ENCODE data around the gene THAP11. TPM values are rescaled to one million over a fixed set of nuclear protein-coding genes. Genes with fewer than 3 reads are reported as not detected.

The THAP11 gene
- total and polyA plus RNA-seq, 8 donors = 21.7 to 30.5 (median 27.2) TPM

DNA sequence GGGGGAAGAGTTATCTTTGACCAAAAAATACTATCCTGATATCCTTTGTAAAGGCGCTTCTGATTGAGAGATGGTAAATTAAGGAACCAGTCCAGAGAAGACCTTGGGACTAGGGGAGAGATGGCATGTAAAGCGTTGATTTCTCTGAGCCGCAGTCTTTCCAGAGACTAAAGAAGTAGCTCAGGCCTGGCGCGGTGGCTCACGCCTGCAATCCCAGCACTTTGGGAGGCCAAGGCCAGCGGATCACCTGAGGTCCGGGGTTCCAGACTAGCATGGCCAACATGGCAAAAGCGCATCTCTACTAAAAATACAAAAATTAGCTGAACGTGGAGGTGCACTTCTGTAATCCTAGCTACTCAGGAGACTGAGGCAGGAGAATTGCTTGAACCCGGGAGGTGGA, 6.0 kb downstream of the THAP11 start:
- Histone ChIP-seq H3K4me3 (peak overlapping the region; percentile 98), H3K9me3 (no peaks in the 10 kb centered on the region), H3K4me1 (peaks cover 40 to 56% of the 10 kb centered on the region in 2 donors), H3K27ac (peak overlapping the region in 1 of 2 donors; percentile 95), H3K27me3 (no peaks in the 10 kb centered on the region), H3K36me3 (peaks cover 0 to 5% of the 10 kb centered on the region in 2 donors)
- intact Hi-C loops (cut with DNase I) = no loop called here
- DNase-seq = no peak
- TF ChIP-seq, protein P1, sequence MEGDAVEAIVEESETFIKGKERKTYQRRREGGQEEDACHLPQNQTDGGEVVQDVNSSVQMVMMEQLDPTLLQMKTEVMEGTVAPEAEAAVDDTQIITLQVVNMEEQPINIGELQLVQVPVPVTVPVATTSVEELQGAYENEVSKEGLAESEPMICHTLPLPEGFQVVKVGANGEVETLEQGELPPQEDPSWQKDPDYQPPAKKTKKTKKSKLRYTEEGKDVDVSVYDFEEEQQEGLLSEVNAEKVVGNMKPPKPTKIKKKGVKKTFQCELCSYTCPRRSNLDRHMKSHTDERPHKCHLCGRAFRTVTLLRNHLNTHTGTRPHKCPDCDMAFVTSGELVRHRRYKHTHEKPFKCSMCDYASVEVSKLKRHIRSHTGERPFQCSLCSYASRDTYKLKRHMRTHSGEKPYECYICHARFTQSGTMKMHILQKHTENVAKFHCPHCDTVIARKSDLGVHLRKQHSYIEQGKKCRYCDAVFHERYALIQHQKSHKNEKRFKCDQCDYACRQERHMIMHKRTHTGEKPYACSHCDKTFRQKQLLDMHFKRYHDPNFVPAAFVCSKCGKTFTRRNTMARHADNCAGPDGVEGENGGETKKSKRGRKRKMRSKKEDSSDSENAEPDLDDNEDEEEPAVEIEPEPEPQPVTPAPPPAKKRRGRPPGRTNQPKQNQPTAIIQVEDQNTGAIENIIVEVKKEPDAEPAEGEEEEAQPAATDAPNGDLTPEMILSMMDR (IDR thresholded peaks at IDR 0.05) = no peak
- ATAC-seq = no peak

DNA sequence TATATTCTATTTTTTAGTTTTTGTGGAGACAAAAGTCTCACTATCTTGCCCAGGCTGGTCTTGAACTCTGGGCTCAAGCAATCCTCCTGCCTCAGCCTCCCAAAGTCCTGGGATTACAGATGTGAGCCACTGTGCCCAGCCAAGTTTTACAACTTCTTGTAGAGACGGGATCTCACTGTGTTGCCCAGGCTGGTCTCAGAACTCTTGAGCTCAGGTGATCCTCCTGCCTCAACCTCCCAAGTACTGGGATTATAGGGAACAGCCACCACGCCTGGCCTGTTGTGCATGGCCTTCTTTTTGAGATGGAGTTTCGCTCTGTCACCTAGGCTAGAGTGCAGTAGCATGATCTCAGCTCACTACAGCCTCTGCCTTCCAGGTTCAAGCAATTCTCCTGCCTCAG, 11.6 kb downstream of the THAP11 start:
- intact Hi-C loops (cut with DNase I) = no loop called here
- ATAC-seq (no peak), DNase-seq (no peak)
- no peaks in the 10 kb centered on the region for H3K27me3 ChIP-seq
- H3K4me3 ChIP-seq = no peak overlapping the region
- peaks cover 12 to 28% of the 10 kb centered on the region in 2 donors for H3K4me1 ChIP-seq
- no peaks in the 10 kb centered on the region for H3K9me3 ChIP-seq
- no peak overlapping the region for H3K27ac ChIP-seq
- TF ChIP-seq, protein P1 (IDR thresholded peaks at IDR 0.05) = no peak
- H3K36me3 ChIP-seq = peaks cover 0 to 5% of the 10 kb centered on the region in 2 donors

DNA sequence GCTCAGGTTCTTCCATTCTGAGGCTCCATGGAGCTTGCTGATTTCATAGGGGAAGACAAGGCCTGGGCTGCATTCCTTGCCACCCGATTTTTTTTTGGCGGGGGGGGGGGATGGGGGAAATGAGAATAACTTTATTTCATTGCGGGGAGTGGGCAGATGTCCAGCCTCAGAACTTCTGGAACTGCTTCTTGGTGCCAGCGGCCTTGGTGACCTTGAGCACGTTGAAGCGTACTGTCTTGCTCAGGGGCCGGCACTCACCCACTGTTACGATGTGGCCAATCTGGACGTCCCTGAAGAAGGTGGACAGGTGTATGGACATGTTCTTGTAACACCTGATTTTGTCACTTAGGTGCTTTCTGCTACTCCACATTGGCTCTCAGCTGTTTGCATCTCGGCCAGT, 13.7 kb downstream of the THAP11 start:
- DNase-seq (no peak), ATAC-seq (no peak)
- peaks cover 12 to 31% of the 10 kb centered on the region in 2 donors for H3K4me1 ChIP-seq
- no peak overlapping the region for H3K4me3 ChIP-seq
- intact Hi-C loops (cut with DNase I) = no loop called here
- TF ChIP-seq, protein P1 (IDR thresholded peaks at IDR 0.05) = no peak
- H3K36me3 ChIP-seq = peaks cover 0 to 11% of the 10 kb centered on the region in 2 donors
- H3K9me3 ChIP-seq = no peaks in the 10 kb centered on the region
- H3K27me3 ChIP-seq = no peaks in the 10 kb centered on the region
- no peak overlapping the region for H3K27ac ChIP-seq

DNA sequence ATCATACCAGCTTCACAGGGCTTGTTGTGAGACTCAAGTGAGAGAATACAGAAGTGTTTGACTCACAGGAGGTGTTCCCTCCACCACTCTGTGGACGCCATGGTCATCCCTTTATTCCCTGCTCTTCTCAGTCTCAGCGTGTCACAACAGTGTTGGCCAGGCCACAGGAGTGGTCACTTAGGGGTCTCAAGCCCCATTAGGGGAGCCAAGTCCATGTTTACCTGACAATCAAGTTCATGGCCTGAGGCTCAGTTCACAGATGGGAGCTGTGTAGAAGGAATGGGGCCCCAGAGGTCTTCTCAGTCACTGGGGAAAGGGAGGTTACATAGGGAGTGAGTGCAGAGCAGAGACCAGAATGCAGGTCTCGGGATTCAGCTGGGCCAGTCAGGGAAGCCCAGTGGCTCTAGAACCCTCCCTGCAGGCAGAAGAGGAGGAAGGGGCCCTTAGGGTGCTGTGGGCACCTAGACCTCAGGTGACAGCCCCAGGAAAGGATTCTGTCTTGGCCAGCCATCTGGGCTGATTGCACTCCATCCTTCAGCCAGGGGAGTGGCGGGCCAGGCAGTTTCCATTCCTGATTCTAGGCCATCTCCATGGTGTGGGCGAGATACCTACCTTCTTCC, 14.9 kb downstream of the THAP11 start:
- Histone ChIP-seq H3K27me3 (no peaks in the 10 kb centered on the region), H3K9me3 (no peaks in the 10 kb centered on the region), H3K4me3 (no peak overlapping the region), H3K36me3 (peaks cover 0 to 12% of the 10 kb centered on the region in 2 donors), H3K27ac (peak overlapping the region; percentile 23 to 84), H3K4me1 (peaks cover 12 to 38% of the 10 kb centered on the region in 2 donors)
- intact Hi-C loops (cut with DNase I) = no loop called here
- TF ChIP-seq, protein P1 (IDR thresholded peaks at IDR 0.05) = no peak
- ATAC-seq (peak; percentile 19), DNase-seq (no peak)

DNA sequence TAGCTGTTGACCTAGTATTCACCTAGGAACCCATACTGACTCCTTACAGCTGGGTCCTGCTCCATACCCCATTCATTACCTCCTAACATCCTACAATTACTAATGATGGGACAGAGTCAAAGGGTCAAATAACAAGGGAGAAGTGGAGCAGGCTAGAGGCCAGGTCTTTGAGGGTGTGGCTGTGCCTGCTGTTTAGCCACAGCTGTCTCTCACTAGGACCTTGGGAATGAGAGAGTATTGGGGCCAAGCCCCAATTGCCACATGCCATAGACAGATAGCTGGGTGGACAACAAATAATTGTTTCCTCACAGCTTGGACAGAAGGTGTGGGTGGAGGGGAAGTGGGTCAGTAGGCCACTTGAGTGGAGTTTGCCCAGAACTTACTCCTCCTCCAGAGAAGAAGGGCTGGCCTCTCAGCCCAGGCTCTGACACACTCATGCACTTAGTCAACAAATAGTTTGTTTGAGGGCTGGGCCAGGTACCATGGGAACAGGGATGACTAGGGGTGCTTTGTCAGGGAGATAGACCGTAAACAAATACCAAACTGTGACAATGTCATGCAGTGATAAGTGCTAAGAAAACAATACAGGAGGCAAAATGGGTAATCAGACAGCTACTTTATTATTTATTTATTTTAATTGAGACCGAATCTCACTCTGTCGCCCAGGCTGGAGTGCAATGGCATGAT, 15.6 kb downstream of the THAP11 start:
- DNase-seq (peak in 2 of 4 donors; percentile 72 to 85), ATAC-seq (peak; percentile 94)
- intact Hi-C loops (cut with DNase I) = no loop called here
- peaks cover 0 to 10% of the 10 kb centered on the region in 2 donors for H3K36me3 ChIP-seq
- TF ChIP-seq, protein P1 (IDR thresholded peaks at IDR 0.05) = no peak
- H3K27ac ChIP-seq = peak overlapping the region; percentile 77 to 84
- no peaks in the 10 kb centered on the region for H3K9me3 ChIP-seq
- no peaks in the 10 kb centered on the region for H3K27me3 ChIP-seq
- peaks cover 12 to 38% of the 10 kb centered on the region in 2 donors for H3K4me1 ChIP-seq
- no peak overlapping the region for H3K4me3 ChIP-seq
